ENCODE results near the gene IGF2R. TPM values are rescaled to one million over a fixed set of nuclear protein-coding genes. Genes with fewer than 3 reads are reported as not detected.

The IGF2R gene
- total RNA-seq, 1 experiment from 2014 or later = 31.5 TPM

DNA sequence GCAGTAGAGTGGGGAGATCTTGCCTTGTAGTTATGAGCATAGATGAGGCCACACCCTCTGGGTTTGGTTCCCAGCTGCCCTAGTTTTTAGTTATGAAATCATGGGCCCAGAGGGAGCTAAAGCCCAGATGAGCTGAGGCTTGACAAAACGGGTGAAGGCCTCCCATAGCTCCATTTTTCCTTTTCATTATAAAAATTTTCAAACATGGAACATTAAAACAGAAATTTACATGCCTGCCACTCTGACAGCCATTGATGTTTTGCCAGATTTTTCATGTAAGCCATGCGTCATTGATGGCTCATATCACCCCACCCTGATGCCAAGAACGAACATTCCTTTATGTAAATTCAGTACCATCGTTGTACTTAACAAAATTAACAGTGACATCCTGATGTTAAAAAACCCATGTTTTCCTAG, 67.9 kb downstream of the IGF2R start:
- H3K9ac ChIP-seq (ENCODE audit: low read length) = peak overlapping the region; percentile 51
- peak; percentile 59 for ATAC-seq
- intact Hi-C loops (cut with micrococcal nuclease) = no loop called here
- peak overlapping the region; percentile 68 for H3K4me2 ChIP-seq (ENCODE audit: low read length)
- peaks cover 36% of the 10 kb centered on the region for H3K4me1 ChIP-seq (ENCODE audit: insufficient read depth, low read length)
- ChIA-PET POLR2A (ENCODE audit: unreplicated experiment) (no interaction called here), CTCF (interaction anchor here (0.7 to 1.0 kb wide), 2 partner anchors 9 to 174 kb away, joined by 3 to 10 read pairs; no protein-coding TSS in a partner anchor)
- peak; percentile 86 for DNase-seq
- H2AFZ ChIP-seq (ENCODE audit: low read length) = no peak overlapping the region
- no TSS peak for BruUV-seq (replicated peaks)
- no peaks in the 10 kb centered on the region for H3F3A ChIP-seq (ENCODE audit: low read length, unreplicated experiment)
- H3K27me3 ChIP-seq (ENCODE audit: low read length) = no peaks in the 10 kb centered on the region
- no peak overlapping the region; the same call in 1 of the 2 replicates for H3K4me3 ChIP-seq (ENCODE audit: low read length)
- H3K36me3 ChIP-seq (ENCODE audit: low read depth, low read length) = peaks cover 33% of the 10 kb centered on the region
- H3K9me2 ChIP-seq (replicated peaks; ENCODE audit: low read length) = no peaks in the 10 kb centered on the region
- H3K9me3 ChIP-seq (ENCODE audit: low read length) = no peaks in the 10 kb centered on the region
- peaks cover 9% of the 10 kb centered on the region; the same call in 1 of the 2 replicates for H3K79me2 ChIP-seq (ENCODE audit: low read length)
- H4K20me1 ChIP-seq (ENCODE audit: low read length) = no peaks in the 10 kb centered on the region
- peak overlapping the region; percentile 89 for H3K27ac ChIP-seq (ENCODE audit: low read length)
- TF ChIP-seq, protein P1, sequence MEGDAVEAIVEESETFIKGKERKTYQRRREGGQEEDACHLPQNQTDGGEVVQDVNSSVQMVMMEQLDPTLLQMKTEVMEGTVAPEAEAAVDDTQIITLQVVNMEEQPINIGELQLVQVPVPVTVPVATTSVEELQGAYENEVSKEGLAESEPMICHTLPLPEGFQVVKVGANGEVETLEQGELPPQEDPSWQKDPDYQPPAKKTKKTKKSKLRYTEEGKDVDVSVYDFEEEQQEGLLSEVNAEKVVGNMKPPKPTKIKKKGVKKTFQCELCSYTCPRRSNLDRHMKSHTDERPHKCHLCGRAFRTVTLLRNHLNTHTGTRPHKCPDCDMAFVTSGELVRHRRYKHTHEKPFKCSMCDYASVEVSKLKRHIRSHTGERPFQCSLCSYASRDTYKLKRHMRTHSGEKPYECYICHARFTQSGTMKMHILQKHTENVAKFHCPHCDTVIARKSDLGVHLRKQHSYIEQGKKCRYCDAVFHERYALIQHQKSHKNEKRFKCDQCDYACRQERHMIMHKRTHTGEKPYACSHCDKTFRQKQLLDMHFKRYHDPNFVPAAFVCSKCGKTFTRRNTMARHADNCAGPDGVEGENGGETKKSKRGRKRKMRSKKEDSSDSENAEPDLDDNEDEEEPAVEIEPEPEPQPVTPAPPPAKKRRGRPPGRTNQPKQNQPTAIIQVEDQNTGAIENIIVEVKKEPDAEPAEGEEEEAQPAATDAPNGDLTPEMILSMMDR (conservative IDR thresholded peaks at IDR 0.05; ENCODE audit: low read depth, low read length) = no peak
- TF ChIP-seq EZH2 (IDR thresholded peaks at IDR 0.05; ENCODE audit: low read length, unreplicated experiment) (no peak), EZH2phosphoT487 (IDR thresholded peaks at IDR 0.05; ENCODE audit: borderline replicate concordance, low read length) (no peak)

DNA sequence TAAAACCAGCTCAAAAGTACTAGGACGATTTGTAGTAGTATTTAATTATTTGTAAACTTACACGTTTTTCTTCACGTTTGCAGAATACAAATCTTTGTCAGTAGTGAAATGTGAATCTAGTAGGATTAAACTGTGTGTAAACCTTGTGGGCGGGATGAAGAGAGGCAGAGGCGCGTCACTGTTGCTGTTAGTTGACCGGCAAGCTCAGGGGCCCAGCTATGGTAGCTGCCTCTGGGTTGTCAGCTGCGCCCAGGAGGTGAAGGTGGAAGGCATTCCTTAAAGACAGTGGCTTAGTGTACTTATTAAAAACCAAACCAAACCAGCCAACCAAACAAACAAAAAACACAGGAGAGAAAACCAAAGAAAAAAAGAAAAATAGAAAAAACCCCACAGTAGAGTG, 69.6 kb downstream of the IGF2R start:
- intact Hi-C loops (cut with micrococcal nuclease) = no loop called here
- H3K4me1 ChIP-seq (ENCODE audit: insufficient read depth, low read length) = peaks cover 51% of the 10 kb centered on the region
- no peak overlapping the region for H2AFZ ChIP-seq (ENCODE audit: low read length)
- POLR2A ChIA-PET (ENCODE audit: unreplicated experiment) = no interaction called here
- no TSS peak for BruUV-seq (replicated peaks)
- TF ChIP-seq EZH2phosphoT487 (IDR thresholded peaks at IDR 0.05; ENCODE audit: borderline replicate concordance, low read length) = no peak
- TF ChIP-seq EZH2 (IDR thresholded peaks at IDR 0.05; ENCODE audit: low read length, unreplicated experiment) = no peak
- TF ChIP-seq, protein P1 (conservative IDR thresholded peaks at IDR 0.05; ENCODE audit: low read depth, low read length) = no peak
- H3K79me2 ChIP-seq (ENCODE audit: low read length) = peaks cover 9% of the 10 kb centered on the region; the same call in 1 of the 2 replicates
- no peak for DNase-seq
- H3K36me3 ChIP-seq (ENCODE audit: low read depth, low read length) = peaks cover 17% of the 10 kb centered on the region
- CTCF ChIA-PET = no interaction called here
- H3K27me3 ChIP-seq (ENCODE audit: low read length) = no peaks in the 10 kb centered on the region
- no peak overlapping the region for H3K4me3 ChIP-seq (ENCODE audit: low read length)
- H3F3A ChIP-seq (ENCODE audit: low read length, unreplicated experiment) = peaks cover 6% of the 10 kb centered on the region
- ATAC-seq = no peak
- H3K9me2 ChIP-seq (replicated peaks; ENCODE audit: low read length) = no peaks in the 10 kb centered on the region
- no peak overlapping the region for H3K4me2 ChIP-seq (ENCODE audit: low read length)
- H3K9me3 ChIP-seq (ENCODE audit: low read length) = no peaks in the 10 kb centered on the region
- H3K9ac ChIP-seq (ENCODE audit: low read length) = no peak overlapping the region
- no peaks in the 10 kb centered on the region for H4K20me1 ChIP-seq (ENCODE audit: low read length)
- no peak overlapping the region for H3K27ac ChIP-seq (ENCODE audit: low read length)

DNA sequence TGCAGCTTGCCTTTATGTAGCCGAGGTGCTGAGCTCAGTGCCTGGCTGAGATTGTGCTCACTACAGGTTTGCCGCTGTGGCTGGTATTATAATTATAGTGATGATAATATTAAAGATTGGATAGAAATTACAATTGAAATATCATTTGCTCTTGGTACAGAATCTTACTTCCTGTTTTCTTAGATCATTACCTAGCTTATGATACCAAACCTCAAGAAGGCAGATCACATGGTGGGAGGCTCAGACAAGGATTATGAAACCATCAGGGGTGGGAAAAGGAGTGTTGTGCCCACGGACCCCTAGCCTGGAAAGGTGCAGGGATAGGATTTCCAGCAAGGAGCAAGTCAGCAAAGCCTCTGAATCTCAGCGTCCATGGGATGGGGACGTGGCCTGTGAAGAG, 70.6 kb downstream of the IGF2R start:
- H3K27ac ChIP-seq (ENCODE audit: low read length) = no peak overlapping the region
- H3K9me2 ChIP-seq (replicated peaks; ENCODE audit: low read length) = no peaks in the 10 kb centered on the region
- no TSS peak for BruUV-seq (replicated peaks)
- H2AFZ ChIP-seq (ENCODE audit: low read length) = no peak overlapping the region
- no peaks in the 10 kb centered on the region for H3K9me3 ChIP-seq (ENCODE audit: low read length)
- intact Hi-C loops (cut with micrococcal nuclease) = no loop called here
- H3K4me3 ChIP-seq (ENCODE audit: low read length) = no peak overlapping the region
- no peak overlapping the region for H3K9ac ChIP-seq (ENCODE audit: low read length)
- H4K20me1 ChIP-seq (ENCODE audit: low read length) = no peaks in the 10 kb centered on the region
- H3K79me2 ChIP-seq (ENCODE audit: low read length) = peaks cover 14% of the 10 kb centered on the region; the same call in 1 of the 2 replicates
- peaks cover 6% of the 10 kb centered on the region for H3F3A ChIP-seq (ENCODE audit: low read length, unreplicated experiment)
- ATAC-seq = no peak
- peaks cover 18% of the 10 kb centered on the region for H3K36me3 ChIP-seq (ENCODE audit: low read depth, low read length)
- no peak for TF ChIP-seq EZH2 (IDR thresholded peaks at IDR 0.05; ENCODE audit: low read length, unreplicated experiment)
- H3K27me3 ChIP-seq (ENCODE audit: low read length) = no peaks in the 10 kb centered on the region
- no peak for DNase-seq
- CTCF ChIA-PET = no interaction called here
- peaks cover 58% of the 10 kb centered on the region for H3K4me1 ChIP-seq (ENCODE audit: insufficient read depth, low read length)
- POLR2A ChIA-PET (ENCODE audit: unreplicated experiment) = no interaction called here
- no peak overlapping the region for H3K4me2 ChIP-seq (ENCODE audit: low read length)
